ENCODE data around the gene MRFAP1L1.

Gene MRFAP1L1

GRCh38 chr4:6663596-6664393 is 45.9 kb downstream of the MRFAP1L1 start:
- Histone ChIP-seq H3K27me3 (ENCODE audit: low read depth, low read length) (peaks cover 4% of the 10 kb centered on the region; the same call in 1 of the 2 replicates), H3K4me1 (ENCODE audit: low read length) (no peaks in the 10 kb centered on the region), H4K20me1 (ENCODE audit: insufficient read depth, low read length) (no peaks in the 10 kb centered on the region), H3K4me3 (ENCODE audit: low read length) (no peak overlapping the region), H2AFZ (ENCODE audit: low read depth, low read length) (no peak overlapping the region), H3K27ac (ENCODE audit: low read length) (no peak overlapping the region), H3K9me3 (ENCODE audit: insufficient read depth, low read length) (no peaks in the 10 kb centered on the region), H3K79me2 (ENCODE audit: low read length) (no peaks in the 10 kb centered on the region), H3K36me3 (replicated peaks; ENCODE audit: low read depth, low read length) (no peaks in the 10 kb centered on the region), H3K9ac (ENCODE audit: low read length) (no peak overlapping the region), H3K4me2 (ENCODE audit: low read length) (no peak overlapping the region)
- TF ChIP-seq CTCF (IDR thresholded peaks at IDR 0.05; ENCODE audit: low read depth, low read length) (no peak), EZH2phosphoT487 (IDR thresholded peaks at IDR 0.05; ENCODE audit: low read depth) (no peak)

- H4K20me1 ChIP-seq (ENCODE audit: insufficient read depth, low read length): no peaks in the 10 kb centered on the region
- TF ChIP-seq CTCF (IDR thresholded peaks at IDR 0.05; ENCODE audit: low read depth, low read length): no peak
- TF ChIP-seq EZH2phosphoT487 (IDR thresholded peaks at IDR 0.05; ENCODE audit: low read depth): no peak
These were observed 47.1 kb downstream of the MRFAP1L1 start for GRCh38 chr4:6662591-6662990.

GRCh38 chr4:6660430-6660829 is 49.2 kb downstream of the MRFAP1L1 start:
- H3K79me2 ChIP-seq (ENCODE audit: low read length): no peaks in the 10 kb centered on the region
- TF ChIP-seq EZH2phosphoT487 (IDR thresholded peaks at IDR 0.05; ENCODE audit: low read depth) (no peak), CTCF (IDR thresholded peaks at IDR 0.05; ENCODE audit: low read depth, low read length) (no peak)
- H3K9me3 ChIP-seq (ENCODE audit: insufficient read depth, low read length): no peaks in the 10 kb centered on the region
- H3K4me3 ChIP-seq (ENCODE audit: low read length): no peak overlapping the region
- H3K4me1 ChIP-seq (ENCODE audit: low read length): no peaks in the 10 kb centered on the region
- H3K9ac ChIP-seq (ENCODE audit: low read length): no peak overlapping the region
- no peaks in the 10 kb centered on the region for H3K36me3 ChIP-seq (replicated peaks; ENCODE audit: low read depth, low read length)
- no peak overlapping the region for H2AFZ ChIP-seq (ENCODE audit: low read depth, low read length)
- H3K27ac ChIP-seq (ENCODE audit: low read length): no peak overlapping the region
- H4K20me1 ChIP-seq (ENCODE audit: insufficient read depth, low read length): no peaks in the 10 kb centered on the region
- H3K4me2 ChIP-seq (ENCODE audit: low read length): no peak overlapping the region
- peaks cover 4% of the 10 kb centered on the region; the same call in 1 of the 2 replicates for H3K27me3 ChIP-seq (ENCODE audit: low read depth, low read length)

More at GRCh38 chr4:6662591-6662990, 47.1 kb downstream of the MRFAP1L1 start:
- Histone ChIP-seq H3K4me1 (ENCODE audit: low read length) (no peaks in the 10 kb centered on the region), H3K4me3 (ENCODE audit: low read length) (no peak overlapping the region), H3K27ac (ENCODE audit: low read length) (no peak overlapping the region), H3K9me3 (ENCODE audit: insufficient read depth, low read length) (no peaks in the 10 kb centered on the region), H3K9ac (ENCODE audit: low read length) (no peak overlapping the region), H3K27me3 (ENCODE audit: low read depth, low read length) (peaks cover 4% of the 10 kb centered on the region; the same call in 1 of the 2 replicates), H2AFZ (ENCODE audit: low read depth, low read length) (no peak overlapping the region), H3K36me3 (replicated peaks; ENCODE audit: low read depth, low read length) (no peaks in the 10 kb centered on the region), H3K79me2 (ENCODE audit: low read length) (no peaks in the 10 kb centered on the region), H3K4me2 (ENCODE audit: low read length) (no peak overlapping the region)

- Histone ChIP-seq H4K20me1 (ENCODE audit: insufficient read depth, low read length) (no peaks in the 10 kb centered on the region), H3K79me2 (ENCODE audit: low read length) (no peaks in the 10 kb centered on the region), H3K4me3 (ENCODE audit: low read length) (no peak overlapping the region), H3K27me3 (ENCODE audit: low read depth, low read length) (peaks cover 4% of the 10 kb centered on the region; the same call in 1 of the 2 replicates), H2AFZ (ENCODE audit: low read depth, low read length) (no peak overlapping the region), H3K9ac (ENCODE audit: low read length) (no peak overlapping the region), H3K27ac (ENCODE audit: low read length) (no peak overlapping the region), H3K9me3 (ENCODE audit: insufficient read depth, low read length) (no peaks in the 10 kb centered on the region), H3K4me2 (ENCODE audit: low read length) (no peak overlapping the region), H3K36me3 (replicated peaks; ENCODE audit: low read depth, low read length) (no peaks in the 10 kb centered on the region), H3K4me1 (ENCODE audit: low read length) (no peaks in the 10 kb centered on the region)
- TF ChIP-seq CTCF (IDR thresholded peaks at IDR 0.05; ENCODE audit: low read depth, low read length) (no peak), EZH2phosphoT487 (IDR thresholded peaks at IDR 0.05; ENCODE audit: low read depth) (no peak)
These were observed 49.8 kb downstream of the MRFAP1L1 start for GRCh38 chr4:6659897-6660296.

Measured in OCI-LY3 (cell line).